IPS-NIHi7 (cell line): ENCODE measurements around the gene CCDC9B.

Experiments
- DNase-seq: peaks from one replicate; pipeline ENCODE4 v3.0.0; 2012; ENCODE audit warnings: mixed read lengths; ENCODE audit errors: extremely low spot score

Gene CCDC9B

GRCh38 chr15:40345225-40345866 lies 4.6 kb upstream of the CCDC9B start:
- no peak for DNase-seq

- DNase-seq, result peak; percentile 80
Observed at GRCh38 chr15:40344631-40345120, 3.9 kb upstream of the CCDC9B start.

GRCh38 chr15:40344217-40344616 lies 3.5 kb upstream of the CCDC9B start:
- no peak for DNase-seq

GRCh38 chr15:40343512-40343911 lies 2.8 kb upstream of the CCDC9B start:
- no peak for DNase-seq

- DNase-seq, result no peak
Observed at GRCh38 chr15:40342416-40343320, 1.9 kb upstream of the CCDC9B start.

- DNase-seq, result no peak
Observed at GRCh38 chr15:40340038-40340739, 550 bp downstream of the CCDC9B start.

GRCh38 chr15:40339621-40339945 lies 1.2 kb downstream of the CCDC9B start:
- DNase-seq, result no peak

GRCh38 chr15:40338921-40339620 lies 1.7 kb downstream of the CCDC9B start:
- DNase-seq, result no peak

- DNase-seq, result peak; percentile 95
Observed at GRCh38 chr15:40338041-40338657, 2.6 kb downstream of the CCDC9B start.

GRCh38 chr15:40337597-40337996 lies 3.1 kb downstream of the CCDC9B start:
- DNase-seq, result no peak

GRCh38 chr15:40336744-40337122 lies 4.0 kb downstream of the CCDC9B start:
- DNase-seq, result peak; percentile 76

- DNase-seq, result no peak
Observed at GRCh38 chr15:40335938-40336743, 4.6 kb downstream of the CCDC9B start.

GRCh38 chr15:40334941-40335795 lies 5.6 kb downstream of the CCDC9B start:
- DNase-seq, result no peak

GRCh38 chr15:40334541-40334940 lies 6.2 kb downstream of the CCDC9B start:
- no peak for DNase-seq

GRCh38 chr15:40333922-40334492 lies 6.7 kb downstream of the CCDC9B start:
- no peak for DNase-seq

GRCh38 chr15:40332113-40332781 lies 8.5 kb downstream of the CCDC9B start:
- no peak for DNase-seq

GRCh38 chr15:40331637-40332036 lies 9.1 kb downstream of the CCDC9B start:
- DNase-seq, result no peak

- DNase-seq, result no peak
Observed at GRCh38 chr15:40331026-40331425, 9.7 kb downstream of the CCDC9B start.

- DNase-seq, result no peak
Observed at GRCh38 chr15:40330368-40330836, 10.3 kb downstream of the CCDC9B start.
